Right lobe of liver (tissue), 6 donors: ENCODE data around the gene FOXN4. TPM values are rescaled to one million over a fixed set of nuclear protein-coding genes. Genes with fewer than 3 reads are reported as not detected.

Experiments
- ATAC-seq, 4 donors: fragments of 200-7000 bp; cut with Tn5 transposase; one replicate each; pipeline ENCODE4 v1.9.1; 2020; ENCODE audit warnings: mild to moderate bottlenecking in 4 of 4, moderate library complexity in 4 of 4
- DNase-seq, 3 donors: peaks; one replicate each; pipeline ENCODE4 v3.0.0-alpha.2; 2020
- H3K27ac ChIP-seq, 3 donors: fragments of 200-600 bp; one replicate each; pipeline ENCODE4 v1.8.0; 2022
- H3K27me3 ChIP-seq, 2 donors: fragments of 200-600 bp; one replicate each; pipeline ENCODE4 v1.8.0; 2022
- H3K36me3 ChIP-seq, 4 donors: fragments of 200-600 bp; sonication (generic) in 1 of 4; one replicate each; pipeline versions ENCODE4 v1.5.1 to v1.8.0; 2017 to 2022; ENCODE audit warnings: control low read depth in 1 of 4
- H3K4me1 ChIP-seq, 4 donors: fragments of 200-600 bp; sonication (generic) in 1 of 4; one replicate each; pipeline versions ENCODE4 v1.5.1 to v1.8.0; 2017 to 2022; ENCODE audit warnings: control low read depth in 1 of 4
- H3K4me3 ChIP-seq, 3 donors: fragments of 200-600 bp; one replicate each; pipeline ENCODE4 v1.8.0; 2022
- H3K9me3 ChIP-seq, 4 donors: fragments of 200-600 bp; sonication (generic) in 1 of 4; one replicate each; pipeline versions ENCODE4 v1.5.1 to v1.8.0; 2017 to 2022; ENCODE audit warnings: control low read depth in 1 of 4
- POLR2A ChIP-seq: fragments of 450-650 bp; IDR thresholded peaks from one replicate; pipeline ENCODE4 v1.6.1; 2017; ENCODE audit warnings: antibody characterized with exemption, mild to moderate bottlenecking
- WGBS: methylation state at CpG from one replicate; pipeline ENCODE4 v1.1.6; 2018; ENCODE audit warnings: low coverage, low lambda C conversion rate; ENCODE audit not compliant: insufficient coverage; ENCODE audit errors: missing lambda C conversion rate; 5-methylcytosine and 5-hydroxymethylcytosine counted together
- intact Hi-C, 2 donors: fragments of 100-400 bp; cut with DNase I; formaldehyde crosslinking; loops; one replicate each; pipeline versions ENCODE4 v1.11.2 to v1.14.1; 2022
- total RNA-seq, 6 experiments: library from RNA; depleted of rRNA in 2 of 6; stranded (reverse); fragments of >200 nt in 2 of 6; fragmentation: NEBNext Ultra II Directional in 3 of 6; extraction: Animal tissue kit (Norgen Biotek cat#: 25700) in 3 of 6; gene quantifications; one replicate each; pipeline versions ENCODE4 v1.1.0 to v1.2.4, GENCODE V29; 2016 to 2023
- TF ChIP-seq, protein P1 (sequence below), 4 donors: fragments of 200-600 bp in 3 of 4; fragments of 450-650 bp in 1 of 4; IDR thresholded peaks; one replicate each; pipeline versions ENCODE4 v1.5.1 to v1.8.0; 2016 to 2022; ENCODE audit warnings: antibody characterized with exemption in 4 of 4, mild to moderate bottlenecking in 2 of 4
- donor health status: DM: no; HTN: yes; CAD: no.
- donor health status: DM: no; HTN: no; CAD: no.
- donor health status: DM: no; HTN: no; CAD: no.
- donor health status: DM: no; HTN: yes; CAD: no.
- donor health status: DM: no; HTN: yes; CAD: no.

The FOXN4 gene
- total RNA-seq, 6 experiments from 2014 or later = 0.06 to 0.86 (median 0.15) TPM; not detected in 2

DNA sequence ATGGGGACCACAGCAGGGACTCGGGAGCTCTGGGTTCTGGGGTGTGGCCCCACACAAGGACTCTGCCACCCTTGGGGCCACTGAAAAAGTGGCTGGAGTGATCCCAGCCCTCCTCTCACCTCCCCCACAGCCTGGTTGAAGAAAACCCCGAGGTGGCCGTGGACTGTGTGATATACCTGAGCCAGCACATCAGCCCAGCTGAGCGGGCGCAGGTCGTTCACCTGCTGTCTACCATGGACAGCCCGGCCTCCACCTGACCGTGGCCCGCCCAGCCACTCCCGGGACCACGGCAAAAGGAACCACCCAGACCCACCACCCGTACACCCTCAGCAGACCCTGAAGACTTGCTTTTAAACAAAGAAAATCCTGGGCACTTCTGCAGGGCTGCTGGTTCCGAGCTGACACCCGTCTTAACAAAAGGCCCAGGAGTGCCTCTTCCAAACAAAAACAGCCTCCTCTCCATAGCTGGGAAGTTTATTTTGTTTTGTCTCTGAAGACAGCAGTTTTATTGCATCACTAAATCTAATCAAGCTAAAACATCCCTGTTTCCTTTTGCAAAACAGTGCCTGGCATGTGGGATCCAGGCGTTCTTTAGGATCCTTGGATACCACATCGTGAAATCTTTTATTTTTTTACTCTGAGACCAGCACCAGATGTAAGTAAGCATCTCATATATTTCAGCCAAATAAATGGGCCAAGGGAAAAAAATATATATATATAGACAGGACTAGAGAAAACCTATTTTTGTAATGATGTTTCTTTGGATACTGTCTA, 42.8 kb downstream of the FOXN4 start:
- peaks cover 0 to 63% (median 35%) of the 10 kb centered on the region in 4 donors for H3K36me3 ChIP-seq
- H3K27me3 ChIP-seq = no peaks in the 10 kb centered on the region
- H3K9me3 ChIP-seq = no peaks in the 10 kb centered on the region
- H3K4me3 ChIP-seq = no peak overlapping the region
- intact Hi-C loops = loop anchor here in 1 of 2 donors (5.0 kb wide), 1 partner anchor 121 kb away; no protein-coding TSS in a partner anchor
- H3K27ac ChIP-seq = no peak overlapping the region
- TF ChIP-seq, protein P1, sequence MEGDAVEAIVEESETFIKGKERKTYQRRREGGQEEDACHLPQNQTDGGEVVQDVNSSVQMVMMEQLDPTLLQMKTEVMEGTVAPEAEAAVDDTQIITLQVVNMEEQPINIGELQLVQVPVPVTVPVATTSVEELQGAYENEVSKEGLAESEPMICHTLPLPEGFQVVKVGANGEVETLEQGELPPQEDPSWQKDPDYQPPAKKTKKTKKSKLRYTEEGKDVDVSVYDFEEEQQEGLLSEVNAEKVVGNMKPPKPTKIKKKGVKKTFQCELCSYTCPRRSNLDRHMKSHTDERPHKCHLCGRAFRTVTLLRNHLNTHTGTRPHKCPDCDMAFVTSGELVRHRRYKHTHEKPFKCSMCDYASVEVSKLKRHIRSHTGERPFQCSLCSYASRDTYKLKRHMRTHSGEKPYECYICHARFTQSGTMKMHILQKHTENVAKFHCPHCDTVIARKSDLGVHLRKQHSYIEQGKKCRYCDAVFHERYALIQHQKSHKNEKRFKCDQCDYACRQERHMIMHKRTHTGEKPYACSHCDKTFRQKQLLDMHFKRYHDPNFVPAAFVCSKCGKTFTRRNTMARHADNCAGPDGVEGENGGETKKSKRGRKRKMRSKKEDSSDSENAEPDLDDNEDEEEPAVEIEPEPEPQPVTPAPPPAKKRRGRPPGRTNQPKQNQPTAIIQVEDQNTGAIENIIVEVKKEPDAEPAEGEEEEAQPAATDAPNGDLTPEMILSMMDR (IDR thresholded peaks at IDR 0.05) = no peak
- no peak for TF ChIP-seq POLR2A
- 92% methylated on average over 2 of the region's 16 CpGs for WGBS
- peak in 1 of 4 donors; percentile 3 for ATAC-seq
- H3K4me1 ChIP-seq = no peaks in the 10 kb centered on the region
- DNase-seq = no peak

DNA sequence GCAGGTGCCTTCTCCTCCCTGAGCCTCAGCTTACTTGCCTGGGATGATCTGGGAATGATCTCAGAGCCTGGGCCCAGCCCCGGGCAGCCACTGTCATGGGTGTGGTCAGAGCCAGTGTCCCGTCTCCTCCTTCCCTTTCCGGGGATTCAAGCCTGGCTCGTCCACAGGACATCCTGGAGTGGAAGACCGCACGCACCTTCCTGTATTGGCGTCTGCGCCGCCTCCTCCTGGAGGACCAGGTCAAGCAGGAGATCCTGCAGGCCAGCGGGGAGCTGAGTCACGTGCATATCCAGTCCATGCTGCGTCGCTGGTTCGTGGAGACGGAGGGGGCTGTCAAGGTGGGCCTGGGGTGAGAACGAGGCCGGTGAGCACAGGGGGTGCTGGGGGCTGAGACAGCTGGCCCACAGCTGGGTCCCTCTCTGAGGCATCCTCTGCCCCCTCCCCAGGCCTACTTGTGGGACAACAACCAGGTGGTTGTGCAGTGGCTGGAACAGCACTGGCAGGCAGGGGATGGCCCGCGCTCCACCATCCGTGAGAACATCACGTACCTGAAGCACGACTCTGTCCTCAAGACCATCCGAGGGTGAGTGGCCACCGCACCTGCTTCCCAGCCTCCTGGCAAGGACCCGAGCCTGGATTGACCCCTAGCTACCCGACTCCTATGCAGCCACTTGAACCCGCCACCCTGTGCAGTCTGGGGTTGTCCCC, 44.0 kb downstream of the FOXN4 start:
- 50% methylated on average over 3 of the region's 27 CpGs for WGBS
- no peaks in the 10 kb centered on the region for H3K9me3 ChIP-seq
- no peak overlapping the region for H3K27ac ChIP-seq
- no peaks in the 10 kb centered on the region for H3K4me1 ChIP-seq
- no peak for DNase-seq
- peaks cover 0 to 75% (median 41%) of the 10 kb centered on the region in 4 donors for H3K36me3 ChIP-seq
- intact Hi-C loops = loop anchor here in 1 of 2 donors (5.0 kb wide), 1 partner anchor 122 kb away; no protein-coding TSS in a partner anchor
- peak in 3 of 4 donors; percentile 7 to 45 (median 7) for ATAC-seq
- no peak overlapping the region for H3K4me3 ChIP-seq
- H3K27me3 ChIP-seq = no peaks in the 10 kb centered on the region
- TF ChIP-seq POLR2A = no peak
- TF ChIP-seq, protein P1 (IDR thresholded peaks at IDR 0.05) = no peak

DNA sequence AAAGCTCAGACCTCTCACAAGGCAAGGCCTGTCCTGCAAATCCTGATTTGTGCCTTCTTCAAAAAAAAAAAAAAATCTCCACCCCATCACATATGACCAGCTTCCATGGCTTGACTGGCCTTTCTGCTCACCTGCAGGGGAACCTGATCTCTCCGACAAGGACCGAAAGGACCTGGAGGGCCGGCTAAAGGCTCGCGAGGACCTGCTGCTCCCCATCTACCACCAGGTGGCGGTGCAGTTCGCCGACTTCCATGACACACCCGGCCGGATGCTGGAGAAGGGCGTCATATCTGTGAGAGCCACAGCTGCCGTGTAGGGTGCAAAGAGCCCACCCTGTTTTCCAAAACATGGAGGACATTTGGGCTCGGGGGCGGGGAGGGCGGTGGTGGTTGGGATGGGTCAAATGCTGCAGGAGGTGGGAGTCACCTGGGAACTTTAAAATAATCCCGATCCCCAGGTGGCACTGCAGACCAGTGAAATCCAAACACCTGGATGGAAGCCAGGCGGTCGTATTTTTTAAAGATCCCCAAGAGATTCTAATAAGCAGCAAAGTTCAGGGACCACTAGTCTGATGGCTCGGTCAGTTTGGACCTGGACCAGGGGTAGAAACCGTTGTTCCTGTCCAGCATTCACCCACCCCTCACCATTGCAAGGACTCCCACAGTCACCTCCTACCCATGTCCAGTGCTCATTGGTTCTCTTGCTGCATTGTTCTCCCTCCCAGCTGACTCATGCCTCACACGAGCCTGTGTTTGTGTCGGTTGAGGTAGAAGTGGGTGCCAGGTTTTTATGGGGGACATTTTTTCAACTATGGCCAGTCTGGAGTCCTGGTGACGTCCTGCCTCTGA, 44.8 kb downstream of the FOXN4 start:
- Histone ChIP-seq H3K36me3 (peaks cover 0 to 83% (median 46%) of the 10 kb centered on the region in 4 donors), H3K4me3 (no peak overlapping the region), H3K9me3 (no peaks in the 10 kb centered on the region), H3K27ac (no peak overlapping the region), H3K27me3 (no peaks in the 10 kb centered on the region), H3K4me1 (no peaks in the 10 kb centered on the region)
- no peak for TF ChIP-seq POLR2A
- TF ChIP-seq, protein P1 (IDR thresholded peaks at IDR 0.05) = peak; percentile 57 to 71 (median 70)
- DNase-seq (peak in 2 of 3 donors; percentile 70 to 74), ATAC-seq (peak; percentile 62 to 80 (median 70))
- intact Hi-C loops = no loop called here
- 70% methylated on average over 8 of the region's 23 CpGs for WGBS

DNA sequence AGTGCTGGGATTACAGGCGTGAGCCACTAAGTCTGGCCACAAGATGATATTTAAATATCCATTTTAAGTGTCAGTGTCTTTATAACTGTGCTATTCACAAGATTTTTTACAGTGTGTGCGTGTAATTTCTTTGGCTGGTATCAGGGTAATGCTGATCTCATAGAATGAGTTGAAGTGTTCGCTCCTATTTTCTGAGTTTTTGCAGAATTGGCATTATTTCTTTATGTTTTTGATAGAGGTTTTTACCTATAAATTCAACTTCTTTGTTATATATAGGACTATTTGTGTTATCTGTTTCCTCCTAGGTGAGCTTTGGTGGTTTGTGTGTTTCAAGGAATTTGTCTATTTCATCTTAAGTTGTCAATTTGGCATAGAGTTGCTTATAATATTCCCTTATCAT, 45.6 kb downstream of the FOXN4 start:
- 92% methylated on average over 3 of the region's 3 CpGs for WGBS
- Histone ChIP-seq H3K4me3 (no peak overlapping the region), H3K27me3 (no peaks in the 10 kb centered on the region), H3K36me3 (peaks cover 0 to 88% (median 49%) of the 10 kb centered on the region in 4 donors), H3K9me3 (no peaks in the 10 kb centered on the region), H3K27ac (no peak overlapping the region), H3K4me1 (no peaks in the 10 kb centered on the region)
- TF ChIP-seq, protein P1 (IDR thresholded peaks at IDR 0.05) = no peak
- no peak for TF ChIP-seq POLR2A
- DNase-seq = no peak
- intact Hi-C loops = no loop called here
- ATAC-seq = no peak
